LHCN-M2 (cell line): Measurements from ENCODE around the gene KRTAP21-3. TPM values are rescaled to one million over a fixed set of nuclear protein-coding genes. Genes with fewer than 3 reads are reported as not detected.
"Not testable (repeated sequence)": the region's sequence is repeated elsewhere in the genome, so short reads cannot be mapped to it uniquely, and the experiment has no call there.

Source experiments
- DNase-seq: peaks from one replicate; pipeline ENCODE4 v3.0.0-alpha.2; 2012; ENCODE audit warnings: low read depth
- polyA plus RNA-seq: library from polyadenylated mRNA; unstranded; fragments of >200 nt; gene quantifications from one replicate; pipeline ENCODE4 v1.2.1, GENCODE V29; 2012; ENCODE audit warnings: missing spikeins
- total RNA-seq: library from RNA; depleted of rRNA; stranded (reverse); fragments of >200 nt; gene quantifications from 2 replicates; pipeline ENCODE4 v1.2.3, GENCODE V29; 2014; rRNA removed

KRTAP21-3 gene
- not detected in 2 replicates for total RNA-seq
- not detected for polyA plus RNA-seq

GRCh38 chr21:30718239-30718909 lies at the start of gene KRTAP21-3:
Gene KRTAP21-3 (minus strand): TSS chr21:30718777. CDS start chr21:30718759, 18 bp downstream.
- peak; percentile 1 for DNase-seq

GRCh38 chr21:30760776-30761175 lies 42.2 kb upstream of the KRTAP21-3 start:
- no peak for DNase-seq

GRCh38 chr21:30758306-30758705 lies 39.7 kb upstream of the KRTAP21-3 start:
- DNase-seq, result no peak

- DNase-seq, result not testable (repeated sequence)
These were observed 36.8 kb upstream of the KRTAP21-3 start, which contains the start of gene KRTAP21-1 for GRCh38 chr21:30755328-30755727. Gene KRTAP21-1 (minus strand): TSS chr21:30755428. CDS start chr21:30755378, 50 bp downstream.

GRCh38 chr21:30747159-30747558 lies 28.6 kb upstream of the KRTAP21-3 start, which contains the start of gene KRTAP21-2:
Gene KRTAP21-2 (minus strand): TSS chr21:30747259. CDS start chr21:30747202, 57 bp downstream.
- DNase-seq, result no peak

- no peak for DNase-seq
These were observed 21.9 kb upstream of the KRTAP21-3 start for GRCh38 chr21:30740462-30740861.

GRCh38 chr21:30733026-30733425 lies 14.4 kb upstream of the KRTAP21-3 start:
- no peak for DNase-seq

- no peak for DNase-seq
These were observed 8.1 kb upstream of the KRTAP21-3 start for GRCh38 chr21:30726726-30727125.

- no peak for DNase-seq
These were observed 824 bp upstream of the KRTAP21-3 start for GRCh38 chr21:30719401-30719800.

- DNase-seq, result no peak
These were observed 1.5 kb downstream of the KRTAP21-3 start for GRCh38 chr21:30717105-30717504.

- DNase-seq, result no peak
These were observed 3.6 kb downstream of the KRTAP21-3 start for GRCh38 chr21:30714946-30715345.

- DNase-seq, result no peak
These were observed 4.1 kb downstream of the KRTAP21-3 start for GRCh38 chr21:30714456-30714855.

GRCh38 chr21:30713766-30714165 lies 4.8 kb downstream of the KRTAP21-3 start:
- DNase-seq, result no peak

- DNase-seq, result no peak
These were observed 8.1 kb downstream of the KRTAP21-3 start for GRCh38 chr21:30710499-30710898.

GRCh38 chr21:30707409-30707808 lies 11.2 kb downstream of the KRTAP21-3 start:
- DNase-seq, result no peak

- DNase-seq, result no peak
These were observed 22.6 kb downstream of the KRTAP21-3 start for GRCh38 chr21:30695956-30696355.

GRCh38 chr21:30689822-30690221 lies 28.8 kb downstream of the KRTAP21-3 start:
- DNase-seq, result no peak

- DNase-seq, result no peak
These were observed 34.1 kb downstream of the KRTAP21-3 start for GRCh38 chr21:30684506-30684905.

GRCh38 chr21:30680586-30680985 lies 38.0 kb downstream of the KRTAP21-3 start:
- no peak for DNase-seq

- no peak for DNase-seq
These were observed 41.8 kb downstream of the KRTAP21-3 start for GRCh38 chr21:30676737-30677136.

- DNase-seq, result no peak
These were observed 44.3 kb downstream of the KRTAP21-3 start for GRCh38 chr21:30674312-30674711.

GRCh38 chr21:30672985-30673650 lies 45.5 kb downstream of the KRTAP21-3 start:
- no peak for DNase-seq

GRCh38 chr21:30668776-30669175 lies 49.8 kb downstream of the KRTAP21-3 start:
- no peak for DNase-seq
